Measurements from ENCODE around the gene LBHD2. TPM values are rescaled to one million over a fixed set of nuclear protein-coding genes. Genes with fewer than 3 reads are reported as not detected.

The LBHD2 gene
- total RNA-seq, 3 donors from 2014 or later, result not detected

GRCh38 chr14:103074729-103075367 lies 9.2 kb upstream of the LBHD2 start:
- DNase-seq (no peak), ATAC-seq (peak in 1 of 2 donors; percentile 15)
- Mint-ChIP-seq H3K4me3 (no peak overlapping the region), H3K27me3 (ENCODE audit: low read depth) (peaks cover 9% of the 10 kb centered on the region), H3K9me3 (no peaks in the 10 kb centered on the region), H3K4me1 (ENCODE audit: low read depth) (no peaks in the 10 kb centered on the region), H3K36me3 (ENCODE audit: insufficient read depth) (no peaks in the 10 kb centered on the region)

DNA sequence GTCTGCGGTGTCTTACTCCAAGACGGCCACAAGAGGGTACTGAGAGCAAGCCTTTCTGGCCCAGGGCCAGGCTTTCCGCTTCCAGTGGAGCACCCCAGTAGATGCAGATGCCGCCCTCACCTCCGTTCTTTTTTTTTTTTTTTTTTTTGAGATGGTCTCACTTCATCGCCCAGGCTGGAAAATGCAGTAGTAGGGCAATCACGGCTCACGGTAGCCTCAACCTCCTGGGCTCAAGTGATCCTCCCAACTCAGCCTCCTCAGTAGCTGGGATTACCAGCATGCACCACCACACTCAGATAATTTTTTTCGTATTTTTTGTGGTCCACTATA lies 5.6 kb upstream of the LBHD2 start:
- H3K36me3 Mint-ChIP-seq (ENCODE audit: insufficient read depth), result no peaks in the 10 kb centered on the region
- peaks cover 4% of the 10 kb centered on the region for H3K27me3 Mint-ChIP-seq (ENCODE audit: low read depth)
- H3K4me3 Mint-ChIP-seq, result no peak overlapping the region
- peak; percentile 53 to 70 for ATAC-seq
- H3K4me1 Mint-ChIP-seq (ENCODE audit: low read depth), result no peaks in the 10 kb centered on the region
- peak; percentile 69 for DNase-seq
- no peaks in the 10 kb centered on the region for H3K9me3 Mint-ChIP-seq

DNA sequence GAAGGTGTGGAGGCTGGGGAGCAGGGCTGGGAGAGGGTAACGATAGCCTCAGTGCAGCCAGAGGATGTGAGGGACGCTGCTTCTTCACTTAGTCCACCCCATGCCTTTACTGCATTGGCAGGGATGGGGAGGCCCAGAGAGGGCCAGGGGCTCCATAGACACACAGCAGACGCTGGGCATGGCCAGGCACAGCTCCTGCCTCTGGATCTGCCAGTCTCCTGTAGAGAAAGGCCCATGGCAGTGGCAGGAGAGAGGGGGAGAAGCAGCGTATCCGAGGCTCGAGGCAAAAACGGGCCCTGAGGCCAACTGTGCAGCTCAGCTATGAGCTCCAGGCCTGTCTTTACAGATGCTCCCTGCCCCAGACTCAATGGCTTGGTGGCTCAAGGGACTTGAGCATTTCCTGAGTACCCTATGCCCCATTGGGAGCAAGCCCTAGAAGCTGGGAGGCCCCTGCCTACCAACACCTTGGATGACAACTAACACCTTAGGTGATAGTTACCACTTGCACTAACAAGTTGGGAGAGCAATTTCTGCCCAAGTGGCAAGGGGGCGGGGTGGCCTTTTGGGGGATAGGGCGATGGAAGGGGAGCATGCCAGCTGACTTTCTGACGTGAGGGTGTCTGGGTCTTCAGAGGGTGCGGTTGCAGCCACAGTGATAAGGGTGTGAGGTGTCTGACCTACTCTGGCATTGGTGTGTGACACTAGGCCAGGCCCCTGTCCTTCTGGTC lies 5.0 kb upstream of the LBHD2 start:
- Mint-ChIP-seq H3K4me3 (no peak overlapping the region), H3K36me3 (ENCODE audit: insufficient read depth) (no peaks in the 10 kb centered on the region), H3K27me3 (ENCODE audit: low read depth) (peaks cover 4% of the 10 kb centered on the region), H3K9me3 (no peaks in the 10 kb centered on the region), H3K4me1 (ENCODE audit: low read depth) (no peaks in the 10 kb centered on the region)
- ATAC-seq, result no peak
- no peak for DNase-seq

DNA sequence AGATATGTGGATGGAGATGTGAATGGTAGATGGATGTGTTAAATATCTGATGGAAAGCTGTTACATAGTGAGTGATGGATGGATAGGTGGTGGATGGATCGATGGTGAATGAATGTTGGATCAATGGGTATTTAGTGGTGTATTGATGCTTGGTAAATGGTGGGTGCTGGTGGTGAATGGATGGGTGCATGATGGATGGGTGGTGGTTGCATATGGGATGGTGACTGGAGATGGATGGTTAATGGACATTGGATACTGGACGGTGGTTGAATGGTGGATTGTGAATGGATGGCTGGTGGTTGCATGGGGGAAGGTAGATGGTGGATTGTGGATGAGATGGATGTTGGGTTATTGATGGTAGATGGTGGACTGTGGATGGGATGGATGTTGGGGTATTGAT lies 2.1 kb upstream of the LBHD2 start:
- H3K4me1 Mint-ChIP-seq (ENCODE audit: low read depth), result no peaks in the 10 kb centered on the region
- H3K27me3 Mint-ChIP-seq (ENCODE audit: low read depth), result peaks cover 20% of the 10 kb centered on the region
- no peaks in the 10 kb centered on the region for H3K9me3 Mint-ChIP-seq
- H3K4me3 Mint-ChIP-seq, result no peak overlapping the region
- no peak for DNase-seq
- no peaks in the 10 kb centered on the region for H3K36me3 Mint-ChIP-seq (ENCODE audit: insufficient read depth)
- no peak for ATAC-seq

- peaks cover 24% of the 10 kb centered on the region for H3K27me3 Mint-ChIP-seq (ENCODE audit: low read depth)
- DNase-seq (no peak), ATAC-seq (no peak)
- H3K4me1 Mint-ChIP-seq (ENCODE audit: low read depth), result no peaks in the 10 kb centered on the region
- no peaks in the 10 kb centered on the region for H3K36me3 Mint-ChIP-seq (ENCODE audit: insufficient read depth)
- no peaks in the 10 kb centered on the region for H3K9me3 Mint-ChIP-seq
- H3K4me3 Mint-ChIP-seq, result no peak overlapping the region
Observed at GRCh38 chr14:103085106-103086091, 1.4 kb downstream of the LBHD2 start.

- Mint-ChIP-seq H3K4me1 (ENCODE audit: low read depth) (peaks cover 4% of the 10 kb centered on the region), H3K9me3 (no peaks in the 10 kb centered on the region), H3K36me3 (ENCODE audit: insufficient read depth) (no peaks in the 10 kb centered on the region), H3K4me3 (no peak overlapping the region), H3K27me3 (ENCODE audit: low read depth) (peaks cover 25% of the 10 kb centered on the region)
- DNase-seq (no peak), ATAC-seq (no peak)
Observed at GRCh38 chr14:103086771-103087342, 2.8 kb downstream of the LBHD2 start.

- Mint-ChIP-seq H3K4me3 (no peak overlapping the region), H3K9me3 (no peaks in the 10 kb centered on the region), H3K36me3 (ENCODE audit: insufficient read depth) (no peaks in the 10 kb centered on the region), H3K4me1 (ENCODE audit: low read depth) (peaks cover 4% of the 10 kb centered on the region), H3K27me3 (ENCODE audit: low read depth) (peaks cover 25% of the 10 kb centered on the region)
- DNase-seq, result no peak
- no peak for ATAC-seq
Observed at GRCh38 chr14:103087343-103087835, 3.4 kb downstream of the LBHD2 start.

GRCh38 chr14:103088921-103089320 lies 4.9 kb downstream of the LBHD2 start:
- DNase-seq, result no peak
- peaks cover 4% of the 10 kb centered on the region for H3K4me1 Mint-ChIP-seq (ENCODE audit: low read depth)
- no peak for ATAC-seq
- no peaks in the 10 kb centered on the region for H3K36me3 Mint-ChIP-seq (ENCODE audit: insufficient read depth)
- peaks cover 25% of the 10 kb centered on the region for H3K27me3 Mint-ChIP-seq (ENCODE audit: low read depth)
- H3K9me3 Mint-ChIP-seq, result no peaks in the 10 kb centered on the region
- H3K4me3 Mint-ChIP-seq, result no peak overlapping the region

DNA sequence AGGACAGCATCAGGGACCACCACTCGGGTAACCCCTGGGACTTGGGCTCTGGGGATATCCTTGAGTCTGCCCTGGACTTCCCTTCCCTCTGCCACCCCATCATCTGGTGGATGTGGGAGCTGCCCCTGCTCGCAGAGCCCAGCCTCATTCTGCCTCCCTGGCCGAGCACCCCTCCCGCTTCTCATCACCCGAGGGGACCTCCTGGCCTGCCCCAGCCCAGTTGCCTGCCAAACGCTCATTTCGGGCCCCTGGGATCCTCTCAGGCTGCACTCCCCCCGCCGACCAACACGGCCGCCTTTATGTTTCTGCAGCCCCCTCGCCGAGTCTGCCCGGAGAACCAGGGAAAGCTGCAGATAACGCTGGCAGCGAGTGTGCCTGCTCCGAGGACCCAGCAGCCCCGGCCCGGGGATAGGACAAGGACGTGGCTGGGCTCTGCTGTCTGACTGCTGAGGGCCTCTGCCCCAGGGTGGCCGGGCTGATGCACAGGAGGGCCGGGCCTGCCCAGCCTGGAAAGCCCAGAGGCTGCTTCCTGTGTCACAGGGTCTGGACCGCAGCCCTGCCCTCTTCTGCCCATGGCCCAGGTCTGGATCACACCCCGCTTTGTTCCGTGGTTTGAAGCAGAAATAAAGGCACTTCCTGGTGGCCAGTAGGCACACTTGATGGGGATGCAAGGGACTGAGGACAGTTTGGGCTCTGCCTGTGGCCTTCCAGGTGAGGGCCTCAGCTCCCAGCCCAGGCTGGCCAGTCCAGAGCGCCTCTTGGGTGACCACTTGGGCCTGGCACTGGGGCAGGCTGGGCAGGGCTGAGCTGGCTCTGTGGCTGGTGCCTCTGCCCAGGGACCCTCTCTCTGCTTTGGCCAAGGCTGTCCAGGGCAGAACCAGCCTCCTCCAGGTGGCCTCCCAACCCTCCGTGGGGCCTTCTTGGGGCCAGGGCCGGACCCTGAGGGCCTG lies 5.7 kb downstream of the LBHD2 start:
- ATAC-seq (no peak), DNase-seq (no peak)
- H3K4me3 Mint-ChIP-seq, result no peak overlapping the region
- peaks cover 4% of the 10 kb centered on the region for H3K4me1 Mint-ChIP-seq (ENCODE audit: low read depth)
- no peaks in the 10 kb centered on the region for H3K9me3 Mint-ChIP-seq
- no peaks in the 10 kb centered on the region for H3K36me3 Mint-ChIP-seq (ENCODE audit: insufficient read depth)
- H3K27me3 Mint-ChIP-seq (ENCODE audit: low read depth), result peaks cover 23% of the 10 kb centered on the region

- Mint-ChIP-seq H3K36me3 (ENCODE audit: insufficient read depth) (no peaks in the 10 kb centered on the region), H3K4me1 (ENCODE audit: low read depth) (peaks cover 4% of the 10 kb centered on the region), H3K27me3 (ENCODE audit: low read depth) (peaks cover 16% of the 10 kb centered on the region), H3K9me3 (no peaks in the 10 kb centered on the region), H3K4me3 (peak overlapping the region; percentile 64)
- no peak for ATAC-seq
- DNase-seq, result no peak
Observed at GRCh38 chr14:103090481-103091020, 6.5 kb downstream of the LBHD2 start.

- H3K4me3 Mint-ChIP-seq, result peak overlapping the region; percentile 64
- no peaks in the 10 kb centered on the region for H3K36me3 Mint-ChIP-seq (ENCODE audit: insufficient read depth)
- H3K4me1 Mint-ChIP-seq (ENCODE audit: low read depth), result peaks cover 4% of the 10 kb centered on the region
- no peaks in the 10 kb centered on the region for H3K9me3 Mint-ChIP-seq
- peaks cover 13% of the 10 kb centered on the region for H3K27me3 Mint-ChIP-seq (ENCODE audit: low read depth)
- DNase-seq (peak; percentile 73), ATAC-seq (peak; percentile 94 to 96)
Observed at GRCh38 chr14:103091041-103091882, 7.3 kb downstream of the LBHD2 start.

DNA sequence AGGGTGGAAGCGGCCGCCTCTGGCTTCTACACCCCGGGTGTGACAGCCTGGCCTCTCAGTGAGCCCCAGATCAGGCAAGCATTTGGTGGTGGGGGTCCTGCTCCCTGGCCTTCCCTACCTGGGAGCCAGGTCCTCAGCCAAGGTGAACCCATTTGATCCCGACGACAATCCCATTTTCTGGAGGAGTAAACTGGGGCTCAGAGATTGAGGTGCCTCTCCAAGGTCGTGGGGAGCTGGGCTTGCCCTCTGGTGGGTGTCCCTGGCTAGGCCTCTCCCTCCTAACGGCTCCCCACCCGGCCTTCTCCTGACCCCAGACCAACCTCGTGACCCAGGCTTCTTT lies 7.8 kb downstream of the LBHD2 start:
- Mint-ChIP-seq H3K4me3 (peak overlapping the region; percentile 31), H3K9me3 (no peaks in the 10 kb centered on the region), H3K36me3 (ENCODE audit: insufficient read depth) (no peaks in the 10 kb centered on the region), H3K27me3 (ENCODE audit: low read depth) (peaks cover 7% of the 10 kb centered on the region), H3K4me1 (ENCODE audit: low read depth) (peaks cover 4% of the 10 kb centered on the region)
- no peak for DNase-seq
- ATAC-seq, result no peak

Data from activated T-cell treated with anti-CD3 and anti-CD28 coated beads, Interleukin-2, amount 50 U/mL, for 4 hours (primary cell).